ENCODE results near the gene NUBP2.
A peak's percentile ranks its signal among the peaks of the same experiment; 100 is the strongest.

Gene NUBP2

GRCh38 chr16:1772362-1772907, 10.3 kb upstream of the NUBP2 start, which contains the start of gene EME2:
Gene EME2 (plus strand): TSS chr16:1772810. CDS start chr16:1773228, 418 bp downstream.
- no peak for DNase-seq (ENCODE audit: low read depth in 2 of 2)

- DNase-seq (ENCODE audit: low read depth in 2 of 2) = peak; percentile 34 to 57
Measured at GRCh38 chr16:1772908-1773702, 9.7 kb upstream of the NUBP2 start, which contains the start of gene MRPS34. Gene MRPS34 (minus strand): TSS chr16:1773134. CDS start chr16:1773119, 15 bp downstream.

- no peak for DNase-seq (ENCODE audit: low read depth in 2 of 2)
Measured at GRCh38 chr16:1773703-1774447, 8.9 kb upstream of the NUBP2 start.

- DNase-seq (ENCODE audit: low read depth in 2 of 2) = no peak
Measured at GRCh38 chr16:1774448-1774780, 8.3 kb upstream of the NUBP2 start.

GRCh38 chr16:1775006-1775845, 7.5 kb upstream of the NUBP2 start:
- no peak for DNase-seq (ENCODE audit: low read depth in 2 of 2)

GRCh38 chr16:1775846-1776671, 6.7 kb upstream of the NUBP2 start:
- no peak for DNase-seq (ENCODE audit: low read depth in 2 of 2)

GRCh38 chr16:1776672-1776955, 6.1 kb upstream of the NUBP2 start:
- no peak for DNase-seq (ENCODE audit: low read depth in 2 of 2)

GRCh38 chr16:1776991-1777374, 5.8 kb upstream of the NUBP2 start:
- no peak for DNase-seq (ENCODE audit: low read depth in 2 of 2)

GRCh38 chr16:1777375-1778199, 5.2 kb upstream of the NUBP2 start:
- DNase-seq (ENCODE audit: low read depth in 2 of 2) = no peak

GRCh38 chr16:1778200-1779179, 4.3 kb upstream of the NUBP2 start:
- DNase-seq (ENCODE audit: low read depth in 2 of 2) = no peak

GRCh38 chr16:1779234-1779701, 3.5 kb upstream of the NUBP2 start:
- no peak for DNase-seq (ENCODE audit: low read depth in 2 of 2)

- no peak for DNase-seq (ENCODE audit: low read depth in 2 of 2)
Measured at GRCh38 chr16:1779741-1780676, 2.8 kb upstream of the NUBP2 start.

GRCh38 chr16:1780677-1781072, 2.1 kb upstream of the NUBP2 start:
- no peak for DNase-seq (ENCODE audit: low read depth in 2 of 2)

GRCh38 chr16:1781254-1781653, 1.5 kb upstream of the NUBP2 start:
- no peak for DNase-seq (ENCODE audit: low read depth in 2 of 2)

GRCh38 chr16:1781758-1782407, 877 bp upstream of the NUBP2 start:
- DNase-seq (ENCODE audit: low read depth in 2 of 2) = no peak

GRCh38 chr16:1784977-1785845, 2.5 kb downstream of the NUBP2 start:
- no peak for DNase-seq (ENCODE audit: low read depth in 2 of 2)

- DNase-seq (ENCODE audit: low read depth in 2 of 2) = no peak
Measured at GRCh38 chr16:1785846-1786170, 3.0 kb downstream of the NUBP2 start.
